ENCODE data around the gene GHR.

Gene GHR

GRCh38 chr5:42599106-42599505, 175.9 kb downstream of the GHR start:
- H3K4me1 ChIP-seq (ENCODE audit: control insufficient read depth, insufficient read depth, low read length) = peaks cover 10% of the 10 kb centered on the region
- no peaks in the 10 kb centered on the region for H3K9me3 ChIP-seq (ENCODE audit: control insufficient read depth, insufficient read depth, low read depth, low read length)
- H3K36me3 ChIP-seq (ENCODE audit: control insufficient read depth in 2 of 2, insufficient read depth in 1 of 2, low read length in 2 of 2) = no peaks in the 10 kb centered on the region
- no peak overlapping the region for H3K4me3 ChIP-seq (ENCODE audit: low read depth, low read length)
- POLR2A ChIA-PET = interaction anchor here (0.7 kb wide), 1 partner anchor 99 kb away, joined by 3 read pairs; no protein-coding TSS in a partner anchor
- TF ChIP-seq PBX3 (CRISPR knock-in tag; IDR thresholded peaks at IDR 0.05) (no peak), ZNF324 (tag by site-specific recombination; IDR thresholded peaks at IDR 0.05) (no peak), ZNF146 (tag by site-specific recombination; IDR thresholded peaks at IDR 0.05) (no peak), ZNF19 (tag by site-specific recombination; IDR thresholded peaks at IDR 0.05; ENCODE audit: low read depth) (no peak), GLI4 (tag by site-specific recombination; IDR thresholded peaks at IDR 0.05) (no peak), ZNF366 (tag by site-specific recombination; conservative IDR thresholded peaks at IDR 0.05) (no peak), PATZ1 (tag by site-specific recombination; IDR thresholded peaks at IDR 0.05) (no peak), ZNF639 (tag by site-specific recombination; IDR thresholded peaks at IDR 0.05) (no peak), ZNF555 (tag by site-specific recombination; conservative IDR thresholded peaks at IDR 0.05) (no peak), ZNF621 (tag by site-specific recombination; IDR thresholded peaks at IDR 0.05) (no peak), ZNF37A (tag by site-specific recombination; IDR thresholded peaks at IDR 0.05) (no peak), ZBTB21 (tag by site-specific recombination; IDR thresholded peaks at IDR 0.05) (no peak), PRDM2 (tag by site-specific recombination; IDR thresholded peaks at IDR 0.05; ENCODE audit: borderline replicate concordance) (no peak), ZNF645 (tag by site-specific recombination; IDR thresholded peaks at IDR 0.05) (no peak), ZIC2 (tag by site-specific recombination; IDR thresholded peaks at IDR 0.05) (no peak), ZNF626 (tag by site-specific recombination; IDR thresholded peaks at IDR 0.05) (no peak)
- no peak overlapping the region for H3K27ac ChIP-seq (ENCODE audit: extremely low read depth, low read depth, low read length)
- CTCF ChIA-PET = interaction anchor here (0.9 kb wide), 1 partner anchor 16 kb away, joined by 3 read pairs; no protein-coding TSS in a partner anchor
